Measurements from ENCODE around the gene CRTC3.
"Not testable (repeated sequence)": the region's sequence is repeated elsewhere in the genome, so short reads cannot be mapped to it uniquely, and the experiment has no call there.

CRTC3 gene

GRCh38 chr15:90629217-90629616 is 99.5 kb downstream of the CRTC3 start:
- no peak for TF ChIP-seq ZNF274 (IDR thresholded peaks at IDR 0.05; ENCODE audit: low read depth, low read length)
- no peak overlapping the region for H3K4me3 ChIP-seq (ENCODE audit: low read length)

GRCh38 chr15:90633360-90633759 is 103.6 kb downstream of the CRTC3 start:
- H3K4me3 ChIP-seq (ENCODE audit: low read length): no peak overlapping the region
- no peak for TF ChIP-seq ZNF274 (IDR thresholded peaks at IDR 0.05; ENCODE audit: low read depth, low read length)

GRCh38 chr15:90636993-90637392 is 107.3 kb downstream of the CRTC3 start:
- not testable (repeated sequence) for H3K4me3 ChIP-seq (ENCODE audit: low read length)

- no peak overlapping the region for H3K4me3 ChIP-seq (ENCODE audit: low read length)
- no peak for TF ChIP-seq ZNF274 (IDR thresholded peaks at IDR 0.05; ENCODE audit: low read depth, low read length)
These were observed 108.0 kb downstream of the CRTC3 start for GRCh38 chr15:90637693-90638092.

GRCh38 chr15:90638201-90638691 is 108.5 kb downstream of the CRTC3 start:
- no peak overlapping the region for H3K4me3 ChIP-seq (ENCODE audit: low read length)
- TF ChIP-seq ZNF274 (IDR thresholded peaks at IDR 0.05; ENCODE audit: low read depth, low read length): no peak

- TF ChIP-seq ZNF274 (IDR thresholded peaks at IDR 0.05; ENCODE audit: low read depth, low read length): no peak
These were observed 109.2 kb downstream of the CRTC3 start for GRCh38 chr15:90638963-90639362.

GRCh38 chr15:90640862-90641261 is 111.1 kb downstream of the CRTC3 start:
- H3K4me3 ChIP-seq (ENCODE audit: low read length): no peak overlapping the region
- no peak for TF ChIP-seq ZNF274 (IDR thresholded peaks at IDR 0.05; ENCODE audit: low read depth, low read length)

More at GRCh38 chr15:90638963-90639362, 109.2 kb downstream of the CRTC3 start:
- H3K4me3 ChIP-seq (ENCODE audit: low read length): no peak overlapping the region

GRCh38 chr15:90641581-90642463 is 112.1 kb downstream of the CRTC3 start:
- TF ChIP-seq ZNF274 (IDR thresholded peaks at IDR 0.05; ENCODE audit: low read depth, low read length): no peak
- no peak overlapping the region for H3K4me3 ChIP-seq (ENCODE audit: low read length)

- TF ChIP-seq ZNF274 (IDR thresholded peaks at IDR 0.05; ENCODE audit: low read depth, low read length): no peak
- H3K4me3 ChIP-seq (ENCODE audit: low read length): no peak overlapping the region
These were observed 113.0 kb downstream of the CRTC3 start for GRCh38 chr15:90642464-90643300.

GRCh38 chr15:90643301-90643632 is 113.5 kb downstream of the CRTC3 start:
- no peak for TF ChIP-seq ZNF274 (IDR thresholded peaks at IDR 0.05; ENCODE audit: low read depth, low read length)

GRCh38 chr15:90644526-90644925 is 114.8 kb downstream of the CRTC3 start:
- H3K4me3 ChIP-seq (ENCODE audit: low read length): no peak overlapping the region
- no peak for TF ChIP-seq ZNF274 (IDR thresholded peaks at IDR 0.05; ENCODE audit: low read depth, low read length)

More at GRCh38 chr15:90643301-90643632, 113.5 kb downstream of the CRTC3 start:
- no peak overlapping the region for H3K4me3 ChIP-seq (ENCODE audit: low read length)

- H3K4me3 ChIP-seq (ENCODE audit: low read length): no peak overlapping the region
- no peak for TF ChIP-seq ZNF274 (IDR thresholded peaks at IDR 0.05; ENCODE audit: low read depth, low read length)
These were observed 115.4 kb downstream of the CRTC3 start for GRCh38 chr15:90644952-90645725.

- no peak overlapping the region for H3K4me3 ChIP-seq (ENCODE audit: low read length)
- TF ChIP-seq ZNF274 (IDR thresholded peaks at IDR 0.05; ENCODE audit: low read depth, low read length): no peak
These were observed 116.3 kb downstream of the CRTC3 start for GRCh38 chr15:90645873-90646575.

Data from GM08714 (cell line).